H1 (cell line): ENCODE measurements around the gene FLVCR2.

Source experiments
- CTCF ChIP-seq, 3 experiments: IDR thresholded peaks; 1 replicate in 2 of 3; 2 replicates in 1 of 3; pipeline versions ENCODE4 v1.5.1 to v1.6.1; 2011; ENCODE audit warnings: low read length in 3 of 3, mild to moderate bottlenecking in 3 of 3, inconsistent platforms in 2 of 3, low read depth in 1 of 3, moderate library complexity in 1 of 3; ENCODE audit not compliant: insufficient read depth in 1 of 3; ENCODE audit errors: control extremely low read depth in 1 of 3
- MAFK ChIP-seq: IDR thresholded peaks from 2 replicates; pipeline ENCODE4 v1.6.1; 2012; ENCODE audit warnings: low read depth, mild to moderate bottlenecking, improper control_type of control experiment, low read length
- POLR2A ChIP-seq, 2 experiments: IDR thresholded peaks; 1 replicate in 1 of 2; 2 replicates in 1 of 2; pipeline ENCODE4 v1.6.1; 2011; ENCODE audit warnings: low read depth in 2 of 2, low read length in 2 of 2, mild to moderate bottlenecking in 2 of 2; ENCODE audit errors: control extremely low read depth in 1 of 2
- RAD21 ChIP-seq, 2 experiments: IDR thresholded peaks in 1 of 2; conservative IDR thresholded peaks in 1 of 2; 2 replicates each; pipeline ENCODE4 v1.6.1; 2011; ENCODE audit warnings: low read depth in 2 of 2, low read length in 2 of 2, improper control_type of control experiment in 1 of 2, inconsistent platforms in 1 of 2, mild to moderate bottlenecking in 1 of 2, moderate library complexity in 1 of 2
- SIRT6 ChIP-seq: IDR thresholded peaks from one replicate; pipeline ENCODE4 v1.7.1; 2012; ENCODE audit warnings: low read length, inconsistent platforms
- TAF1 ChIP-seq: IDR thresholded peaks from 2 replicates; pipeline ENCODE4 v1.6.1; 2011; ENCODE audit warnings: mild to moderate bottlenecking, low read depth, low read length
- TEAD4 ChIP-seq: IDR thresholded peaks from 2 replicates; pipeline ENCODE4 v1.6.1; 2012; ENCODE audit warnings: low read depth, low read length, inconsistent platforms, mixed read lengths

GRCh38 chr14:75667099-75667765 lies 88.8 kb downstream of the FLVCR2 start:
- TF ChIP-seq MAFK (no peak), TAF1 (no peak), POLR2A (IDR thresholded peaks at IDR 0.05; ENCODE audit: control extremely low read depth in 1 of 2, low read depth in 2 of 2, low read length in 2 of 2) (no peak), CTCF (IDR thresholded peaks at IDR 0.05; ENCODE audit: control extremely low read depth in 1 of 3, insufficient read depth in 1 of 3, low read depth in 1 of 3, low read length in 3 of 3) (no peak), RAD21 (IDR thresholded peaks at IDR 0.05 in 1 of 2, conservative IDR thresholded peaks at IDR 0.05 in 1 of 2; ENCODE audit: low read depth in 2 of 2, low read length in 2 of 2) (no peak), TEAD4 (no peak), SIRT6 (no peak)
